Measurements from ENCODE around the gene ALPK1.

DNA sequence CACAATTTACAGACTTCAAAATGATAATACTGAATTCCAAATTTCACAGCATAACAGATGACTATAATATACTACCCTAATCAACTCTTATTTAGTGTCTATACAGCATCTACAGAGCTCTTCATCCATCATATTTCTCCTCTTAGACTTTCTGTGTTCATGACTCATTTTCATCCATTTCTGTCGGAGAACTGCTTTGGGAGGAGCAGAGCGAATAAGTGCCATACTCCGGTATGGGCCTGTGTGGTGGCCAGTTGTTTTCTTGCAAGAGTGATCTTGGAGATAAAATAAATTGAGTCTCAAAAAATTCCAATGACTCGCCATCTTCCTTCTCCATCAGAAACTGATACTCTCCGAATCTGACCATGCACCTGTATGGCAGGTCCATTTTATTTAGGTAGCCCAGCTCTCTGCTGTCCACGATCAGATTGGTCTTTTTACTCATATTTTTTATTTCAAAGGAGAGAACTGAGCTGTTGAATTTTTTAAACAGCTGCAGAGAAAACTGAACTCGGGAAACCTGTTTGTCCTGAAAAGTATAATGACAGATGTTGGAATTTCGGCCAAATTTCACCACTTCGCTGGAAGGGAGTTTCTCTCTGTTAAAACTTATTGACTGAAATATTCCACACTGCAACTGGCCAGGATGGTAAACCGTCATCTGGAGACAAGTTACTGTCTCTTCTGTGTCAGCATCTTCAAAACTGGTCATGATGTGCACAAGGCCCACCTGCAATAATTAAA, 19.3 kb upstream of the ALPK1 start:
- TF ChIP-seq, protein P1, sequence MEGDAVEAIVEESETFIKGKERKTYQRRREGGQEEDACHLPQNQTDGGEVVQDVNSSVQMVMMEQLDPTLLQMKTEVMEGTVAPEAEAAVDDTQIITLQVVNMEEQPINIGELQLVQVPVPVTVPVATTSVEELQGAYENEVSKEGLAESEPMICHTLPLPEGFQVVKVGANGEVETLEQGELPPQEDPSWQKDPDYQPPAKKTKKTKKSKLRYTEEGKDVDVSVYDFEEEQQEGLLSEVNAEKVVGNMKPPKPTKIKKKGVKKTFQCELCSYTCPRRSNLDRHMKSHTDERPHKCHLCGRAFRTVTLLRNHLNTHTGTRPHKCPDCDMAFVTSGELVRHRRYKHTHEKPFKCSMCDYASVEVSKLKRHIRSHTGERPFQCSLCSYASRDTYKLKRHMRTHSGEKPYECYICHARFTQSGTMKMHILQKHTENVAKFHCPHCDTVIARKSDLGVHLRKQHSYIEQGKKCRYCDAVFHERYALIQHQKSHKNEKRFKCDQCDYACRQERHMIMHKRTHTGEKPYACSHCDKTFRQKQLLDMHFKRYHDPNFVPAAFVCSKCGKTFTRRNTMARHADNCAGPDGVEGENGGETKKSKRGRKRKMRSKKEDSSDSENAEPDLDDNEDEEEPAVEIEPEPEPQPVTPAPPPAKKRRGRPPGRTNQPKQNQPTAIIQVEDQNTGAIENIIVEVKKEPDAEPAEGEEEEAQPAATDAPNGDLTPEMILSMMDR (IDR thresholded peaks at IDR 0.05 in 4 of 5, conservative IDR thresholded peaks at IDR 0.05 in 1 of 5): no peak
- no peak for TF ChIP-seq POLR2A (IDR thresholded peaks at IDR 0.05)

Data from gastrocnemius medialis (tissue), 4 donors.